ENCODE measurements around the gene PLEKHM3. TPM values are rescaled to one million over a fixed set of nuclear protein-coding genes. Genes with fewer than 3 reads are reported as not detected.

Gene PLEKHM3
- total and polyA plus RNA-seq, 2 experiments from 2014 or later = 3.9 to 8.8 TPM

DNA sequence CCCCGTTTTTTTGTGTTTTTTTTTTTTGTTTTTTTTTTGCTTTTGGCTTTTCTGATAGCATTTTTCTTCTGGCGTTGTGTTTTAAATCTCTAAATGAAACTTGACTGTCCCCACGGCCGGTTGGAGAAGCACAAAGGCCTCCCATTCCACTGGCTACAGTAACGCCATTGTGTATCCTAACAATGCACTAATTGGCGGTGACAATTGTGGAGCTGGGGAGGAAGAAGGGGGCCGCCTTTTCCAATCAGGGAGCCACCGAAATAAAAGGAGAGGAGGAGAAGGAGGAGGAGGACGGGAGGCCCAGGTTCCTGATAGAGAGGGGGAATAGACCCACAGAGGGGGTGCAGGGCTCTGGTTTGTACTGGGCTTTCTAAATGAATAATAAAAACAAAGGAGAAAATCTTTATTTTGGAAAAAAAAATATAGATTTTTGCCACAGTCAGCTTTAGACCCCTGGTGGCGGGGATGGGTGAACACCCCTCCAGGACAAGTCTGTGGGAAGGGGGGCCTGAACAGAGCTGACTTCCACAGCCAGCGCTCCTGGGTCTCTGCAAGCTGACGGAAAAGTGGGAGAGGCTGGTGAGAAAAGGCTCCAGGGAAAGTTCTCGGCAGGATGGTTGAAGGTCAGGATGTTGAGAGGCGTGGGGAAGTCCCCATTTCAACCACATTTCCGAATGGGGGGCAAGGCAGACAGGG, 212.0 kb downstream of the PLEKHM3 start:
- Histone ChIP-seq H3K27ac (ENCODE audit: low read depth) (peak overlapping the region; percentile 67), H3K4me2 (peak overlapping the region; percentile 56), H2AFZ (peak overlapping the region; percentile 1; the same call in 1 of the 2 replicates), H3K79me2 (replicated peaks; ENCODE audit: insufficient read depth) (no peaks in the 10 kb centered on the region), H3K27me3 (ENCODE audit: insufficient read depth) (no peaks in the 10 kb centered on the region), H3K4me3 (no peak overlapping the region), H3K9me2 (ENCODE audit: insufficient read depth) (no peaks in the 10 kb centered on the region), H3K4me1 (ENCODE audit: insufficient read depth) (peaks cover 42% of the 10 kb centered on the region), H3F3A (replicated peaks; ENCODE audit: low read depth) (peaks cover 22% of the 10 kb centered on the region), H3K36me3 (ENCODE audit: insufficient read depth) (no peaks in the 10 kb centered on the region), H4K20me1 (replicated peaks; ENCODE audit: insufficient read depth) (no peaks in the 10 kb centered on the region)
- H3K4me1 Mint-ChIP-seq = peaks cover 51% of the 10 kb centered on the region
- H3K27ac Mint-ChIP-seq = peak overlapping the region; percentile 61
- TF ChIP-seq, protein P1, sequence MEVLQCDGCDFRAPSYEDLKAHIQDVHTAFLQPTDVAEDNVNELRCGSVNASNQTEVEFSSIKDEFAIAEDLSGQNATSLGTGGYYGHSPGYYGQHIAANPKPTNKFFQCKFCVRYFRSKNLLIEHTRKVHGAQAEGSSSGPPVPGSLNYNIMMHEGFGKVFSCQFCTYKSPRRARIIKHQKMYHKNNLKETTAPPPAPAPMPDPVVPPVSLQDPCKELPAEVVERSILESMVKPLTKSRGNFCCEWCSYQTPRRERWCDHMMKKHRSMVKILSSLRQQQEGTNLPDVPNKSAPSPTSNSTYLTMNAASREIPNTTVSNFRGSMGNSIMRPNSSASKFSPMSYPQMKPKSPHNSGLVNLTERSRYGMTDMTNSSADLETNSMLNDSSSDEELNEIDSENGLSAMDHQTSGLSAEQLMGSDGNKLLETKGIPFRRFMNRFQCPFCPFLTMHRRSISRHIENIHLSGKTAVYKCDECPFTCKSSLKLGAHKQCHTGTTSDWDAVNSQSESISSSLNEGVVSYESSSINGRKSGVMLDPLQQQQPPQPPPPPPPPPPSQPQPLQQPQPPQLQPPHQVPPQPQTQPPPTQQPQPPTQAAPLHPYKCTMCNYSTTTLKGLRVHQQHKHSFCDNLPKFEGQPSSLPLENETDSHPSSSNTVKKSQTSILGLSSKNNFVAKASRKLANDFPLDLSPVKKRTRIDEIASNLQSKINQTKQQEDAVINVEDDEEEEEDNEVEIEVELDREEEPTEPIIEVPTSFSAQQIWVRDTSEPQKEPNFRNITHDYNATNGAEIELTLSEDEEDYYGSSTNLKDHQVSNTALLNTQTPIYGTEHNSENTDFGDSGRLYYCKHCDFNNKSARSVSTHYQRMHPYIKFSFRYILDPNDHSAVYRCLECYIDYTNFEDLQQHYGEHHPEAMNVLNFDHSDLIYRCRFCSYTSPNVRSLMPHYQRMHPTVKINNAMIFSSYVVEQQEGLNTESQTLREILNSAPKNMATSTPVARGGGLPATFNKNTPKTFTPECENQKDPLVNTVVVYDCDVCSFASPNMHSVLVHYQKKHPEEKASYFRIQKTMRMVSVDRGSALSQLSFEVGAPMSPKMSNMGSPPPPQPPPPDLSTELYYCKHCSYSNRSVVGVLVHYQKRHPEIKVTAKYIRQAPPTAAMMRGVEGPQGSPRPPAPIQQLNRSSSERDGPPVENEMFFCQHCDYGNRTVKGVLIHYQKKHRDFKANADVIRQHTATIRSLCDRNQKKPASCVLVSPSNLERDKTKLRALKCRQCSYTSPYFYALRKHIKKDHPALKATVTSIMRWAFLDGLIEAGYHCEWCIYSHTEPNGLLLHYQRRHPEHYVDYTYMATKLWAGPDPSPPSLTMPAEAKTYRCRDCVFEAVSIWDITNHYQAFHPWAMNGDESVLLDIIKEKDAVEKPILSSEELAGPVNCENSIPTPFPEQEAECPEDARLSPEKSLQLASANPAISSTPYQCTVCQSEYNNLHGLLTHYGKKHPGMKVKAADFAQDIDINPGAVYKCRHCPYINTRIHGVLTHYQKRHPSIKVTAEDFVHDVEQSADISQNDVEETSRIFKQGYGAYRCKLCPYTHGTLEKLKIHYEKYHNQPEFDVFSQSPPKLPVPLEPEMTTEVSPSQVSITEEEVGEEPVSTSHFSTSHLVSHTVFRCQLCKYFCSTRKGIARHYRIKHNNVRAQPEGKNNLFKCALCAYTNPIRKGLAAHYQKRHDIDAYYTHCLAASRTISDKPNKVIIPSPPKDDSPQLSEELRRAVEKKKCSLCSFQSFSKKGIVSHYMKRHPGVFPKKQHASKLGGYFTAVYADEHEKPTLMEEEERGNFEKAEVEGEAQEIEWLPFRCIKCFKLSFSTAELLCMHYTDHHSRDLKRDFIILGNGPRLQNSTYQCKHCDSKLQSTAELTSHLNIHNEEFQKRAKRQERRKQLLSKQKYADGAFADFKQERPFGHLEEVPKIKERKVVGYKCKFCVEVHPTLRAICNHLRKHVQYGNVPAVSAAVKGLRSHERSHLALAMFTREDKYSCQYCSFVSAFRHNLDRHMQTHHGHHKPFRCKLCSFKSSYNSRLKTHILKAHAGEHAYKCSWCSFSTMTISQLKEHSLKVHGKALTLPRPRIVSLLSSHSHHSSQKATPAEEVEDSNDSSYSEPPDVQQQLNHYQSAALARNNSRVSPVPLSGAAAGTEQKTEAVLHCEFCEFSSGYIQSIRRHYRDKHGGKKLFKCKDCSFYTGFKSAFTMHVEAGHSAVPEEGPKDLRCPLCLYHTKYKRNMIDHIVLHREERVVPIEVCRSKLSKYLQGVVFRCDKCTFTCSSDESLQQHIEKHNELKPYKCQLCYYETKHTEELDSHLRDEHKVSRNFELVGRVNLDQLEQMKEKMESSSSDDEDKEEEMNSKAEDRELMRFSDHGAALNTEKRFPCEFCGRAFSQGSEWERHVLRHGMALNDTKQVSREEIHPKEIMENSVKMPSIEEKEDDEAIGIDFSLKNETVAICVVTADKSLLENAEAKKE (CRISPR knock-in tag; IDR thresholded peaks at IDR 0.05) = no peak
- TF ChIP-seq, protein P2, sequence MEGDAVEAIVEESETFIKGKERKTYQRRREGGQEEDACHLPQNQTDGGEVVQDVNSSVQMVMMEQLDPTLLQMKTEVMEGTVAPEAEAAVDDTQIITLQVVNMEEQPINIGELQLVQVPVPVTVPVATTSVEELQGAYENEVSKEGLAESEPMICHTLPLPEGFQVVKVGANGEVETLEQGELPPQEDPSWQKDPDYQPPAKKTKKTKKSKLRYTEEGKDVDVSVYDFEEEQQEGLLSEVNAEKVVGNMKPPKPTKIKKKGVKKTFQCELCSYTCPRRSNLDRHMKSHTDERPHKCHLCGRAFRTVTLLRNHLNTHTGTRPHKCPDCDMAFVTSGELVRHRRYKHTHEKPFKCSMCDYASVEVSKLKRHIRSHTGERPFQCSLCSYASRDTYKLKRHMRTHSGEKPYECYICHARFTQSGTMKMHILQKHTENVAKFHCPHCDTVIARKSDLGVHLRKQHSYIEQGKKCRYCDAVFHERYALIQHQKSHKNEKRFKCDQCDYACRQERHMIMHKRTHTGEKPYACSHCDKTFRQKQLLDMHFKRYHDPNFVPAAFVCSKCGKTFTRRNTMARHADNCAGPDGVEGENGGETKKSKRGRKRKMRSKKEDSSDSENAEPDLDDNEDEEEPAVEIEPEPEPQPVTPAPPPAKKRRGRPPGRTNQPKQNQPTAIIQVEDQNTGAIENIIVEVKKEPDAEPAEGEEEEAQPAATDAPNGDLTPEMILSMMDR (conservative IDR thresholded peaks at IDR 0.05; ENCODE audit: low read depth in 2 of 2) = peak; percentile 16 to 54; a peak in 3 of 4 replicates
- ATAC-seq = peak; percentile 70
- peak; percentile 65 for DNase-seq (ENCODE audit: low spot score)
- H3K9me3 Mint-ChIP-seq = no peaks in the 10 kb centered on the region; the same call in 2 of the 3 replicates
- peak overlapping the region; percentile 40 for H3K4me3 Mint-ChIP-seq
- H3K36me3 Mint-ChIP-seq (ENCODE audit: low read depth) = no peaks in the 10 kb centered on the region
- peaks cover 12% of the 10 kb centered on the region for H3K27me3 Mint-ChIP-seq (ENCODE audit: insufficient read depth, low read depth, poor library complexity)

All from GM23338 (cell line).